Suprapubic skin (tissue), 4 donors: ENCODE measurements around the gene ATP6AP1. TPM values are rescaled to one million over a fixed set of nuclear protein-coding genes. Genes with fewer than 3 reads are reported as not detected.
"Not testable (repeated sequence)": the region's sequence is repeated elsewhere in the genome, so short reads cannot be mapped to it uniquely, and the experiment has no call there.

ENCODE experiments used
- DNase-seq, 2 donors: peaks; one replicate each; pipeline ENCODE4 v3.0.0-alpha.2; 2019; ENCODE audit warnings: low spot score in 2 of 2
- H3K27ac ChIP-seq: fragments of 200-600 bp; sonication (generic); one replicate; pipeline ENCODE4 v1.5.1; 2019
- H3K27me3 ChIP-seq: fragments of 200-600 bp; sonication (generic); one replicate; pipeline ENCODE4 v1.5.1; 2019
- H3K36me3 ChIP-seq: fragments of 200-600 bp; sonication (generic); one replicate; pipeline ENCODE4 v1.5.1; 2019
- H3K4me1 ChIP-seq: fragments of 200-600 bp; sonication (generic); one replicate; pipeline ENCODE4 v1.5.1; 2019
- H3K4me3 ChIP-seq: fragments of 200-600 bp; sonication (generic); one replicate; pipeline ENCODE4 v1.5.1; 2019; ENCODE audit warnings: mild to moderate bottlenecking
- H3K9me3 ChIP-seq: fragments of 200-600 bp; sonication (generic); one replicate; pipeline ENCODE4 v1.5.1; 2019
- CTCF ChIP-seq, 2 donors: fragments of 200-600 bp in 1 of 2; fragments of 450-650 bp in 1 of 2; sonication (generic) in 1 of 2; IDR thresholded peaks; one replicate each; pipeline ENCODE4 v1.5.1; 2016 to 2019; ENCODE audit warnings: antibody characterized with exemption in 2 of 2, mild to moderate bottlenecking in 1 of 2, moderate library complexity in 1 of 2
- EP300 ChIP-seq: sonication (generic); formaldehyde crosslinking; IDR thresholded peaks from one replicate; pipeline ENCODE4 v1.6.1; 2017; ENCODE audit warnings: antibody characterized with exemption
- POLR2A ChIP-seq, 2 donors: fragments of 450-650 bp; IDR thresholded peaks; one replicate each; pipeline ENCODE4 v1.6.1; 2017; ENCODE audit warnings: antibody characterized with exemption in 2 of 2, mild to moderate bottlenecking in 2 of 2, moderate library complexity in 2 of 2
- POLR2AphosphoS5 ChIP-seq, 3 donors: sonication (generic); formaldehyde crosslinking; IDR thresholded peaks; one replicate each; pipeline ENCODE4 v1.6.1; 2017; ENCODE audit warnings: antibody characterized with exemption in 3 of 3
- WGBS: methylation state at CpG from one replicate; pipeline ENCODE4 v1.1.5; 2018; 5-methylcytosine and 5-hydroxymethylcytosine counted together
- total RNA-seq, 4 donors: library from RNA; depleted of rRNA; stranded (reverse); fragments of >200 nt; gene quantifications; one replicate each; pipeline ENCODE4 v1.1.0, GENCODE V29; 2016

ATP6AP1 gene
- total RNA-seq, 4 donors from 2014 or later, result 47.0 to 64.4 (median 60.0) TPM

- Histone ChIP-seq H3K4me1 (peaks cover 19% of the 10 kb centered on the region), H3K27ac (no peak overlapping the region), H3K9me3 (no peaks in the 10 kb centered on the region), H3K27me3 (no peaks in the 10 kb centered on the region), H3K36me3 (no peaks in the 10 kb centered on the region), H3K4me3 (no peak overlapping the region)
- WGBS, result 75% methylated on average over 11 of the region's 11 CpGs
- TF ChIP-seq EP300 (no peak), POLR2A (IDR thresholded peaks at IDR 0.05) (no peak), POLR2AphosphoS5 (IDR thresholded peaks at IDR 0.05) (no peak), CTCF (IDR thresholded peaks at IDR 0.05) (no peak)
- no peak for DNase-seq
These were observed 45.9 kb upstream of the ATP6AP1 start for GRCh38 chrX:154382483-154383069.

- 76% methylated on average over 12 of the region's 14 CpGs for WGBS
- H3K9me3 ChIP-seq, result no peaks in the 10 kb centered on the region
- H3K4me1 ChIP-seq, result peaks cover 11% of the 10 kb centered on the region
- H3K36me3 ChIP-seq, result no peaks in the 10 kb centered on the region
- H3K4me3 ChIP-seq, result no peak overlapping the region
- TF ChIP-seq POLR2A (IDR thresholded peaks at IDR 0.05) (no peak), CTCF (IDR thresholded peaks at IDR 0.05) (no peak), EP300 (no peak), POLR2AphosphoS5 (IDR thresholded peaks at IDR 0.05) (no peak)
- DNase-seq, result peak in 1 of 2 donors; percentile 57
- no peaks in the 10 kb centered on the region for H3K27me3 ChIP-seq
- no peak overlapping the region for H3K27ac ChIP-seq
These were observed 44.9 kb upstream of the ATP6AP1 start for GRCh38 chrX:154383359-154384283.

GRCh38 chrX:154384284-154384892, 44.1 kb upstream of the ATP6AP1 start:
- H3K27ac ChIP-seq, result no peak overlapping the region
- no peaks in the 10 kb centered on the region for H3K9me3 ChIP-seq
- peaks cover 11% of the 10 kb centered on the region for H3K4me1 ChIP-seq
- no peaks in the 10 kb centered on the region for H3K36me3 ChIP-seq
- peak in 1 of 2 donors; percentile 57 for DNase-seq
- TF ChIP-seq EP300 (no peak), CTCF (IDR thresholded peaks at IDR 0.05) (no peak), POLR2AphosphoS5 (IDR thresholded peaks at IDR 0.05) (no peak), POLR2A (IDR thresholded peaks at IDR 0.05) (no peak)
- WGBS, result 80% methylated on average over 7 of the region's 8 CpGs
- H3K4me3 ChIP-seq, result no peak overlapping the region
- H3K27me3 ChIP-seq, result no peaks in the 10 kb centered on the region

GRCh38 chrX:154388094-154388493, 40.4 kb upstream of the ATP6AP1 start:
- H3K4me1 ChIP-seq, DNase-seq, H3K36me3 ChIP-seq, H3K4me3 ChIP-seq, H3K27me3 ChIP-seq, H3K9me3 ChIP-seq, H3K27ac ChIP-seq: not testable (repeated sequence)
- WGBS, result no CpG with 5 or more reads among the region's 20 CpGs

GRCh38 chrX:154388649-154389048, 39.8 kb upstream of the ATP6AP1 start:
- not testable (repeated sequence) for H3K9me3 ChIP-seq
- no CpG with 5 or more reads among the region's 16 CpGs for WGBS

GRCh38 chrX:154389812-154390747, 38.4 kb upstream of the ATP6AP1 start:
- no CpG with 5 or more reads among the region's 121 CpGs for WGBS
- H3K4me1 ChIP-seq, H3K27me3 ChIP-seq, DNase-seq, H3K27ac ChIP-seq, H3K9me3 ChIP-seq, H3K36me3 ChIP-seq: not testable (repeated sequence)
- peak overlapping the region; percentile 29 for H3K4me3 ChIP-seq

More at GRCh38 chrX:154388649-154389048, 39.8 kb upstream of the ATP6AP1 start:
- H3K27ac ChIP-seq, H3K27me3 ChIP-seq, H3K36me3 ChIP-seq, DNase-seq, H3K4me1 ChIP-seq, H3K4me3 ChIP-seq: not testable (repeated sequence)

- H3K27ac ChIP-seq, H3K36me3 ChIP-seq, H3K9me3 ChIP-seq, H3K27me3 ChIP-seq, DNase-seq, H3K4me3 ChIP-seq: not testable (repeated sequence)
- H3K4me1 ChIP-seq, result peaks cover 28% of the 10 kb centered on the region
- 92% methylated on average over 17 of the region's 17 CpGs for WGBS
These were observed 32.1 kb upstream of the ATP6AP1 start for GRCh38 chrX:154396363-154396762.
